OCI-LY1 (cell line): Measurements from ENCODE around the gene AMER3.

ENCODE experiments used
- H2AFZ ChIP-seq: fragments of 200-600 bp; sonication (generic), shearing (Covaris generic); 2 replicates; pipeline ENCODE4 v1.6.0; 2014; ENCODE audit warnings: antibody characterized with exemption, mild to moderate bottlenecking, low read length
- H3F3A ChIP-seq: fragments of 200-600 bp; sonication (generic), shearing (Covaris generic); 2 replicates; pipeline ENCODE4 v1.6.0; 2014; ENCODE audit warnings: mild to moderate bottlenecking, antibody characterized with exemption, low read length, moderate library complexity; ENCODE audit not compliant: insufficient read depth
- H3K27ac ChIP-seq: fragments of 200-600 bp; sonication (generic); 2 replicates; pipeline ENCODE4 v1.5.1; 2014; ENCODE audit warnings: low read length, mixed run types, mild to moderate bottlenecking, low read depth; ENCODE audit not compliant: poor library complexity, severe bottlenecking
- H3K27me3 ChIP-seq: fragments of 200-600 bp; sonication (generic); 2 replicates; pipeline ENCODE4 v1.6.0; 2014; ENCODE audit warnings: antibody characterized with exemption, mild to moderate bottlenecking, low read length, moderate library complexity; ENCODE audit not compliant: insufficient read depth
- H3K36me3 ChIP-seq: fragments of 200-600 bp; sonication (generic); 2 replicates; pipeline ENCODE4 v1.6.1; 2014; ENCODE audit warnings: mild to moderate bottlenecking, antibody characterized with exemption, low read length, moderate library complexity, mixed read lengths; ENCODE audit not compliant: insufficient read depth
- H3K4me1 ChIP-seq: fragments of 200-600 bp; sonication (generic); 2 replicates; pipeline ENCODE4 v1.5.1; 2014; ENCODE audit warnings: mild to moderate bottlenecking, low read length, moderate library complexity; ENCODE audit not compliant: insufficient read depth, severe bottlenecking
- H3K4me2 ChIP-seq: fragments of 200-600 bp; sonication (generic), shearing (Covaris generic); 2 replicates; pipeline ENCODE4 v1.6.1; 2014; ENCODE audit warnings: low read length
- H3K4me3 ChIP-seq: fragments of 200-600 bp; sonication (generic); 2 replicates; pipeline ENCODE4 v1.5.1; 2014; ENCODE audit warnings: low read length, low read depth, mild to moderate bottlenecking, mixed read lengths; ENCODE audit not compliant: poor library complexity, severe bottlenecking
- H3K79me2 ChIP-seq: fragments of 200-600 bp; shearing (Covaris generic); 2 replicates; pipeline ENCODE4 v1.6.1; 2016; ENCODE audit warnings: mixed run types, low read length, mixed read lengths; ENCODE audit not compliant: insufficient read depth
- H3K9ac ChIP-seq: fragments of 200-600 bp; sonication (generic), shearing (Covaris generic); 2 replicates; pipeline ENCODE4 v1.6.1; 2014; ENCODE audit warnings: mild to moderate bottlenecking, low read length, mixed read lengths
- H3K9me2 ChIP-seq: fragments of 200-600 bp; sonication (generic), shearing (Covaris generic); 2 replicates; pipeline ENCODE4 v1.6.1; 2014; ENCODE audit warnings: low read depth, mild to moderate bottlenecking, low read length, mixed read lengths
- H3K9me3 ChIP-seq: fragments of 200-600 bp; shearing (Covaris generic); 2 replicates; pipeline ENCODE4 v1.6.1; 2014; ENCODE audit warnings: low read length, mixed read lengths
- H4K20me1 ChIP-seq: fragments of 200-600 bp; sonication (generic), shearing (Covaris generic); 2 replicates; pipeline ENCODE4 v1.6.0; 2016; ENCODE audit warnings: mild to moderate bottlenecking, low read length; ENCODE audit not compliant: insufficient read depth
- EZH2 ChIP-seq: fragments of 200-600 bp; sonication (generic), shearing (Covaris generic); IDR thresholded peaks from 2 replicates; pipeline ENCODE4 v1.8.0; 2017; ENCODE audit warnings: borderline replicate concordance, mixed run types, mild to moderate bottlenecking, antibody characterized with exemption, low read length, moderate library complexity, mixed read lengths
- TF ChIP-seq, protein P1 (sequence below): fragments of 200-600 bp; sonication (generic), shearing (Covaris generic); IDR thresholded peaks from 2 replicates; pipeline ENCODE4 v1.5.1; 2017; ENCODE audit warnings: mild to moderate bottlenecking, antibody characterized with exemption, low read length, moderate library complexity, mixed read lengths

The AMER3 gene

GRCh38 chr2:130749641-130750040 is 5.7 kb upstream of the AMER3 start:
- Histone ChIP-seq H3K4me3 (no peak overlapping the region), H3F3A (no peaks in the 10 kb centered on the region), H3K27ac (no peak overlapping the region), H3K4me2 (no peak overlapping the region), H2AFZ (no peak overlapping the region), H3K27me3 (no peaks in the 10 kb centered on the region; the same call in 1 of the 2 replicates), H3K79me2 (no peaks in the 10 kb centered on the region), H3K9me2 (no peaks in the 10 kb centered on the region), H3K9me3 (no peaks in the 10 kb centered on the region), H3K36me3 (no peaks in the 10 kb centered on the region), H3K4me1 (no peaks in the 10 kb centered on the region), H4K20me1 (no peaks in the 10 kb centered on the region), H3K9ac (no peak overlapping the region)
- TF ChIP-seq, protein P1, sequence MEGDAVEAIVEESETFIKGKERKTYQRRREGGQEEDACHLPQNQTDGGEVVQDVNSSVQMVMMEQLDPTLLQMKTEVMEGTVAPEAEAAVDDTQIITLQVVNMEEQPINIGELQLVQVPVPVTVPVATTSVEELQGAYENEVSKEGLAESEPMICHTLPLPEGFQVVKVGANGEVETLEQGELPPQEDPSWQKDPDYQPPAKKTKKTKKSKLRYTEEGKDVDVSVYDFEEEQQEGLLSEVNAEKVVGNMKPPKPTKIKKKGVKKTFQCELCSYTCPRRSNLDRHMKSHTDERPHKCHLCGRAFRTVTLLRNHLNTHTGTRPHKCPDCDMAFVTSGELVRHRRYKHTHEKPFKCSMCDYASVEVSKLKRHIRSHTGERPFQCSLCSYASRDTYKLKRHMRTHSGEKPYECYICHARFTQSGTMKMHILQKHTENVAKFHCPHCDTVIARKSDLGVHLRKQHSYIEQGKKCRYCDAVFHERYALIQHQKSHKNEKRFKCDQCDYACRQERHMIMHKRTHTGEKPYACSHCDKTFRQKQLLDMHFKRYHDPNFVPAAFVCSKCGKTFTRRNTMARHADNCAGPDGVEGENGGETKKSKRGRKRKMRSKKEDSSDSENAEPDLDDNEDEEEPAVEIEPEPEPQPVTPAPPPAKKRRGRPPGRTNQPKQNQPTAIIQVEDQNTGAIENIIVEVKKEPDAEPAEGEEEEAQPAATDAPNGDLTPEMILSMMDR = no peak
- TF ChIP-seq EZH2 = no peak

DNA sequence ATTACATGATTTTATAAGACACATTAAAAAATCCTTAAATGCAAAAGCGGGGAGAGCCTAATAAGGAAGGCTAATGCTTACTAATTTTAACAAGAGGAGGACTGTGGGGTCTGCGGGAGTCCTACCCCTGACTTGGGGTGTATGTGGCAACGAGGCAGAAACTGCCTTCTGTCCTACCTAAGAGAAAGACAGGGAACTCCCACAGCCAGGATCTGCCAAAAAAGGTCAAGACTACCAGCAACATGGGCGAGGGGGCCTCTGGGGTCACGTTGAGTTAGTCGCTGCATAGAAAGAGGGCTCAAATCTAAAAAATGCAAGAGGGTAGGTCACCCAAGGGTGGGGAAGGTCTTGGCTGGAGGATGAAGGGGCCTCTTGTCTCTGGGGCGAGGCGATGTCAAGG is 529 bp upstream of the AMER3 start:
- H3K79me2 ChIP-seq = no peaks in the 10 kb centered on the region
- H3K4me1 ChIP-seq = no peaks in the 10 kb centered on the region
- TF ChIP-seq EZH2 = no peak
- TF ChIP-seq, protein P1 = no peak
- H3K9me2 ChIP-seq = no peaks in the 10 kb centered on the region
- H2AFZ ChIP-seq = no peak overlapping the region
- H3K27ac ChIP-seq = no peak overlapping the region
- H3K9me3 ChIP-seq = no peaks in the 10 kb centered on the region
- H3K4me2 ChIP-seq = no peak overlapping the region
- H4K20me1 ChIP-seq = no peaks in the 10 kb centered on the region
- no peak overlapping the region for H3K9ac ChIP-seq
- H3K36me3 ChIP-seq = no peaks in the 10 kb centered on the region
- H3F3A ChIP-seq = no peaks in the 10 kb centered on the region
- no peaks in the 10 kb centered on the region; the same call in 1 of the 2 replicates for H3K27me3 ChIP-seq
- no peak overlapping the region for H3K4me3 ChIP-seq

DNA sequence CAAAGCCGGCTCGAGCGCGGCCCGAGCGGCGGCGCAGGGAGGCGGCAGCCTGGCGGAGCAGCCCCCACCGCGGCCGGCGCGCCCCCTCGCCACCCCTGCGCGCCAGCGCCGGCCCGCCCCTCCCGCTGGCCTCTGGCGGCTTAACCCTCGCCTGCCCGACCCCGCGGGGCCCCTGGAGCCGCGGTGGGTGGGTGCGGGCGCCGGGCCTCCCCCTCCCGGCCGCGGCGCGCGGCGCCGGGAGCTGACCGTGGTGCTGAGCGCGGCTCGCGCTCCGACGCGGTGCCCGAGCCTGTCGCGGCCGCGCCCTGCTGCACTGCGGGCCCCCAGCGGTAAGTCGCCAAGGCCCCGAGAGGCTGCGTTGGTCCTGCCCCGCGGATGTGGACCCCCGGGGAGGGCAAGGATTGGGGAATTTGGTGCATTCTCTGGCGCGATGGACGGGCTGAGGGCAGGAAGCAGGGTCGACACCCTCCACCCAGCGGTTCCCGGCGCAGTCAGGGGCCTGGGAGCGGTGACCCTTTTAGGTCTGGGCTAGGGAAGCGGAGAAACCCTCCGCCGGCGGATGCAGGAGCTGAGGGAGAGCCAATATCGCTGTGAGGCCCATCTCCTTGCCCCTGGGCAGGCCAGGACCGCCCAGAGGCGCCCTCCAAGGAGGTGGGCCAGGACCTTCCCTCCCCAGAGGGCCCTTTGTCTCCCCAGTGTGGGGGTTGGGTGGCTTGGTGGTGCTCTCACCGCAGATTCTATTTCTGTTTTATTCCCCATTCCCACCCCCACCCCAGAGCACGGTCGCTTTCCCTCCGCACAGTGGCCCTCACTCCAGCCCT is 923 bp downstream of the AMER3 start:
- H2AFZ ChIP-seq = no peak overlapping the region
- no peaks in the 10 kb centered on the region for H3K79me2 ChIP-seq
- no peaks in the 10 kb centered on the region for H3K4me1 ChIP-seq

More for the DNA sequence above, 923 bp downstream of the AMER3 start:
- TF ChIP-seq EZH2 = no peak
- TF ChIP-seq, protein P1 = no peak
- Histone ChIP-seq H3K4me3 (peak overlapping the region; percentile 46), H3F3A (no peaks in the 10 kb centered on the region), H3K9me3 (no peaks in the 10 kb centered on the region), H3K4me2 (peak overlapping the region; percentile 49), H3K9me2 (no peaks in the 10 kb centered on the region), H3K36me3 (no peaks in the 10 kb centered on the region), H3K27me3 (no peaks in the 10 kb centered on the region; the same call in 1 of the 2 replicates), H4K20me1 (no peaks in the 10 kb centered on the region), H3K27ac (no peak overlapping the region), H3K9ac (no peak overlapping the region)
